Ovary (tissue), 3 donors: ENCODE results near the gene TSHZ2.

Experiments used
- CTCF ChIP-seq, 3 donors: fragments of 450-650 bp in 2 of 3; fragments of 200-600 bp in 1 of 3; IDR thresholded peaks; one replicate each; pipeline versions ENCODE4 v1.5.1 to v1.8.0; 2016 to 2022; ENCODE audit warnings: antibody characterized with exemption in 3 of 3, mild to moderate bottlenecking in 1 of 3
- EP300 ChIP-seq: sonication (generic); formaldehyde crosslinking; IDR thresholded peaks from one replicate; pipeline ENCODE4 v1.6.1; 2017; ENCODE audit warnings: antibody characterized with exemption
- donor health status: DM: no; HTN: no; CAD: no.

- TF ChIP-seq CTCF (IDR thresholded peaks at IDR 0.05) (no peak), EP300 (no peak)
Observed at GRCh38 chr20:53399083-53399482, 426.9 kb downstream of the TSHZ2 start.
